Stimulated activated CD8-positive, alpha-beta memory T cell treated with anti-CD3 and anti-CD28 coated beads, Interleukin-7, amount 100 ng/mL, for 48 hours (primary cell): ENCODE data around the gene GNG8.
A peak's percentile ranks its signal among the peaks of the same experiment; 100 is the strongest.

ENCODE experiments used
- DNase-seq, 2 donors: peaks; one replicate each; pipeline ENCODE4 v3.0.0-alpha.2; 2020; ENCODE audit warnings: low read depth in 1 of 2; ENCODE audit errors: extremely low read depth in 1 of 2

The GNG8 gene

GRCh38 chr19:46603752-46604231 lies 32.2 kb downstream of the GNG8 start:
- DNase-seq, result no peak

GRCh38 chr19:46603195-46603637 lies 32.8 kb downstream of the GNG8 start:
- DNase-seq, result no peak

GRCh38 chr19:46602392-46603194 lies 33.4 kb downstream of the GNG8 start:
- DNase-seq, result peak in 1 of 2 donors; percentile 53

GRCh38 chr19:46601318-46602224 lies 34.4 kb downstream of the GNG8 start, which contains the start of gene CALM3:
CALM3 (plus strand) TSS chr19:46601330; CDS start chr19:46601435, 105 bp downstream.
- DNase-seq, result no peak

GRCh38 chr19:46600384-46601317 lies 35.4 kb downstream of the GNG8 start:
- DNase-seq, result peak; percentile 92 to 93

GRCh38 chr19:46599716-46600373 lies 36.2 kb downstream of the GNG8 start:
- no peak for DNase-seq

- no peak for DNase-seq
Measured at GRCh38 chr19:46598372-46598917, 37.6 kb downstream of the GNG8 start.

- no peak for DNase-seq
Measured at GRCh38 chr19:46596008-46596407, 40.0 kb downstream of the GNG8 start.

- DNase-seq, result no peak
Measured at GRCh38 chr19:46591870-46592269, 44.1 kb downstream of the GNG8 start.

GRCh38 chr19:46591254-46591653 lies 44.7 kb downstream of the GNG8 start:
- no peak for DNase-seq

- no peak for DNase-seq
Measured at GRCh38 chr19:46587861-46588260, 48.1 kb downstream of the GNG8 start.

GRCh38 chr19:46586294-46586693 lies 49.7 kb downstream of the GNG8 start:
- DNase-seq, result no peak

- DNase-seq, result no peak
Measured at GRCh38 chr19:46585539-46585938, 50.5 kb downstream of the GNG8 start.
